HG03439 (cell line): ENCODE measurements around the gene SMTN.

Source experiments
- ATAC-seq: cut with Tn5 transposase; IDR thresholded peaks from one replicate; pipeline ENCODE4 v1.9.1; 2021; ENCODE audit warnings: mild to moderate bottlenecking, moderate library complexity; ENCODE audit not compliant: unreplicated experiment

Gene SMTN

GRCh38 chr22:31148953-31149627, 68.0 kb downstream of the SMTN start:
- ATAC-seq = no peak

DNA sequence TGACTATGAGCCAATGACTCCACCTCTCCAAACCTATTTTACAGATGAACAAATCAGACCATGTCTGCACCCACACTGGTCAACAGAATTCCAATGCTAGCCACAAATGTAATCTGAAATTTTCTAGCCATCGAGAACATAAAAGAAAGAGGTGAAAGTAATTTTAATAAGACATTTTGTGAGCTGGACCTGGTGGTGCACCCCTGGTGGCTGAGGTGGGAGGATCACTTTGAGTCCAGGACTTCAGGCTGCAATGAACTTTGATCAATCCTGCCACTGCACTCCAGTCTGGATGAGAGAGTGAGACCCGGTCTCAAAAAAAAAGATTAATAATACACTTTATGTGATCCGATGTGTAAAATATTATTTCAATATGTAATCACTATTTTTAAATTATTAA, 69.5 kb downstream of the SMTN start:
- ATAC-seq = no peak

- no peak for ATAC-seq
These were observed 70.8 kb downstream of the SMTN start for GRCh38 chr22:31151872-31152271.

GRCh38 chr22:31153357-31153756, 72.2 kb downstream of the SMTN start:
- no peak for ATAC-seq
